Measurements from ENCODE around the gene FLAD1. TPM values are rescaled to one million over a fixed set of nuclear protein-coding genes. Genes with fewer than 3 reads are reported as not detected.

FLAD1 gene
- total and polyA plus RNA-seq, 2 of the 8 experiments (the other 6 are each of a cell fraction or from before 2014, with no cell fraction given): 104 to 143 TPM

GRCh38 chr1:155011004-155011416 is 27.9 kb downstream of the FLAD1 start:
- H2BK5ac ChIP-seq (ENCODE audit: low read depth, low read length): no peak overlapping the region
- no peak overlapping the region for H3K4me2 ChIP-seq (ENCODE audit: insufficient read depth in 1 of 2, low read depth in 2 of 2, low read length in 2 of 2)
- no peak overlapping the region for H2BK120ac ChIP-seq (replicated peaks; ENCODE audit: low read depth, low read length)
- H4K5ac ChIP-seq (ENCODE audit: insufficient read length, low read depth, low read length): no peak overlapping the region
- no peaks in the 10 kb centered on the region; the same call in 1 of the 2 replicates for H3K23me2 ChIP-seq (ENCODE audit: low read depth, low read length)
- peaks cover 0 to 20% (median 12%) of the 10 kb centered on the region in 4 experiments; a peak in 6 of 8 replicates for H3K36me3 ChIP-seq (ENCODE audit: control insufficient read depth in 2 of 4, insufficient read depth in 4 of 4, low read length in 3 of 4)
- no peak overlapping the region for H2BK12ac ChIP-seq (ENCODE audit: low read depth, low read length)
- no peak overlapping the region for H2BK15ac ChIP-seq (ENCODE audit: low read length)
- no peak overlapping the region for H2AFZ ChIP-seq (ENCODE audit: low read length)
- H2AK5ac ChIP-seq (ENCODE audit: low read depth, low read length): 0 out of 2 replicates have a peak overlapping the region, but pooled peaks have one; percentile 33
- H3K4me3 ChIP-seq (ENCODE audit: extremely low read depth in 1 of 4, insufficient read depth in 2 of 4, low read depth in 3 of 4, low read length in 4 of 4): no peak overlapping the region
- peaks cover 8 to 47% (median 32%) of the 10 kb centered on the region in 4 experiments for H3K4me1 ChIP-seq (replicated peaks in 1 of 4; ENCODE audit: control insufficient read depth in 3 of 4, insufficient read depth in 4 of 4, low read length in 3 of 4)
- no peak overlapping the region for H3K9ac ChIP-seq (replicated peaks in 1 of 4; ENCODE audit: extremely low read depth in 1 of 4, low read depth in 3 of 4, low read length in 3 of 4)
- CTCF ChIA-PET (ENCODE audit: partially characterized antibody): interaction anchor here (1.4 to 18.6 kb wide), 3 partner anchors 13 to 104 kb away, joined by 3 to 354 read pairs (median 258); partner anchors contain the start of genes ADAM15, LENEP and ZBTB7B
- no peaks in the 10 kb centered on the region for H3K27me3 ChIP-seq (replicated peaks in 1 of 4; ENCODE audit: control insufficient read depth in 3 of 4, extremely low read depth in 1 of 4, insufficient read depth in 3 of 4, low read length in 3 of 4)
- H3K4ac ChIP-seq (replicated peaks; ENCODE audit: insufficient read length, low read depth, low read length): peak overlapping the region; percentile 72
- H3K79me1 ChIP-seq (ENCODE audit: low read depth, low read length): peaks cover 18% of the 10 kb centered on the region
- POLR2A ChIA-PET (ENCODE audit: partially characterized antibody): interaction anchor here (3.6 to 14.8 kb wide), 4 partner anchors 6 to 39 kb away, joined by 17 to 128 read pairs (median 74); partner anchors contain the start of genes CKS1B, FLAD1, LENEP and SHC1
- WGBS, 2 experiments (ENCODE audit: extremely low coverage in 1 of 2, insufficient coverage in 1 of 2, insufficient read length in 1 of 2, insufficient replicate concordance in 2 of 2, low coverage in 1 of 2, low lambda C conversion rate in 2 of 2, missing lambda C conversion rate in 1 of 2): 75% methylated on average over 5 of the region's 5 CpGs; no CpG with 5 or more reads in 1 of the 2 experiments
- no peaks in the 10 kb centered on the region for H3K9me3 ChIP-seq (ENCODE audit: insufficient read depth in 2 of 2, low read depth in 1 of 2, low read length in 1 of 2)
- H3K23ac ChIP-seq (ENCODE audit: insufficient read length): no peak overlapping the region
- H2BK20ac ChIP-seq (ENCODE audit: low read length): no peak overlapping the region
- no peak overlapping the region for H3K27ac ChIP-seq (ENCODE audit: low read depth, low read length)
- H4K91ac ChIP-seq (replicated peaks; ENCODE audit: insufficient read length, low read length): peak overlapping the region; percentile 48
- H4K8ac ChIP-seq (ENCODE audit: extremely low read depth, insufficient read depth, low read length): no peak overlapping the region
- H3K14ac ChIP-seq (ENCODE audit: insufficient read length): no peak overlapping the region
- no peak for FAIRE-seq
- peaks cover 0 to 38% of the 10 kb centered on the region in 2 experiments; a peak in 3 of 4 replicates for H3K79me2 ChIP-seq (ENCODE audit: control insufficient read depth in 1 of 2, insufficient read depth in 2 of 2, low read length in 2 of 2)
- H4K20me1 ChIP-seq (replicated peaks in 1 of 2; ENCODE audit: control insufficient read depth in 1 of 2, insufficient read depth in 2 of 2, low read length in 2 of 2): peaks cover 0 to 12% of the 10 kb centered on the region in 2 experiments
- no peak overlapping the region for H3K18ac ChIP-seq (ENCODE audit: extremely low read depth, low read length)
- no peak overlapping the region for H3K56ac ChIP-seq (replicated peaks; ENCODE audit: insufficient read length, low read depth, low read length)
- DNase-seq (ENCODE audit: low read depth in 1 of 2, low spot score in 2 of 2): no peak
- no peak for TF ChIP-seq SIN3A (conservative IDR thresholded peaks at IDR 0.05 in 1 of 2, IDR thresholded peaks at IDR 0.05 in 1 of 2; ENCODE audit: low read depth in 1 of 2, low read length in 2 of 2)
- TF ChIP-seq CBX8 (IDR thresholded peaks at IDR 0.05; ENCODE audit: borderline replicate concordance, low read depth, low read length): no peak
- no peak for TF ChIP-seq E2F6 (IDR thresholded peaks at IDR 0.05)
- no peak for TF ChIP-seq TEAD4 (IDR thresholded peaks at IDR 0.05; ENCODE audit: low read depth, low read length)
- TF ChIP-seq GTF2F1 (IDR thresholded peaks at IDR 0.05; ENCODE audit: borderline replicate concordance, low read depth, low read length): no peak
- TF ChIP-seq SUZ12 (IDR thresholded peaks at IDR 0.05; ENCODE audit: low read length): no peak
- TF ChIP-seq ZNF274 (IDR thresholded peaks at IDR 0.05; ENCODE audit: borderline replicate concordance, extremely low read depth, low read length): no peak
- no peak for TF ChIP-seq POLR2A (IDR thresholded peaks at IDR 0.05; ENCODE audit: control extremely low read depth in 1 of 2, low read depth in 2 of 2, low read length in 2 of 2)
- TF ChIP-seq NRF1 (IDR thresholded peaks at IDR 0.05; ENCODE audit: low read depth, low read length): no peak
- no peak for TF ChIP-seq GABPA (IDR thresholded peaks at IDR 0.05; ENCODE audit: borderline replicate concordance, insufficient read depth, low read length)
- no peak for TF ChIP-seq CHD2 (IDR thresholded peaks at IDR 0.05; ENCODE audit: low read length)
- TF ChIP-seq ATF3 (IDR thresholded peaks at IDR 0.05; ENCODE audit: insufficient read depth, low read depth, low read length): no peak

Measured in H1 (cell line).